Keratinocyte (primary cell): ENCODE results near the gene SRF. TPM values are rescaled to one million over a fixed set of nuclear protein-coding genes. Genes with fewer than 3 reads are reported as not detected.

Experiments
- DNase-seq: peaks from one replicate; pipeline ENCODE4 v3.0.0-alpha.2; 2011; ENCODE audit warnings: low read depth, missing footprints, low spot score
- FAIRE-seq: peaks from 2 replicates; lab custom pipeline; 2011; peaks lifted over from hg19 to GRCh38; lab: Jason Lieb, UNC
- H2AFZ ChIP-seq: 2 replicates; pipeline ENCODE4 v1.6.0; 2012; ENCODE audit warnings: low read length, control low read depth, inconsistent platforms; ENCODE audit not compliant: control insufficient read depth
- H3K27ac ChIP-seq: 2 replicates; pipeline ENCODE4 v1.5.1; 2011; ENCODE audit warnings: low read length; ENCODE audit not compliant: control insufficient read depth, insufficient read depth
- H3K27me3 ChIP-seq: 3 replicates; pipeline ENCODE4 v1.6.0; 2011; ENCODE audit warnings: low read length; ENCODE audit not compliant: control insufficient read depth, insufficient read depth; ENCODE audit errors: extremely low read depth
- H3K36me3 ChIP-seq, 2 experiments: 2 replicates in 1 of 2; 3 replicates in 1 of 2; pipeline ENCODE4 v1.5.1; 2011; ENCODE audit warnings: low read length in 2 of 2, mild to moderate bottlenecking in 1 of 2; ENCODE audit not compliant: control insufficient read depth in 2 of 2, insufficient read depth in 2 of 2; ENCODE audit errors: extremely low read depth in 1 of 2
- H3K4me1 ChIP-seq: 3 replicates; pipeline ENCODE4 v1.5.1; 2011; ENCODE audit warnings: low read length; ENCODE audit not compliant: control insufficient read depth, insufficient read depth; ENCODE audit errors: extremely low read depth
- H3K4me2 ChIP-seq: 3 replicates; pipeline ENCODE4 v1.6.0; 2011; ENCODE audit warnings: low read depth, low read length; ENCODE audit not compliant: control insufficient read depth, insufficient read depth; ENCODE audit errors: extremely low read depth
- H3K4me3 ChIP-seq, 3 experiments: fragments of 200-600 bp in 1 of 3; sonication (generic) in 1 of 3; 2 replicates in 2 of 3; 3 replicates in 1 of 3; pipeline ENCODE4 v1.5.1; 2011 to 2016; ENCODE audit warnings: low read length in 3 of 3, mild to moderate bottlenecking in 3 of 3, control low read depth in 2 of 3, inconsistent platforms in 1 of 3, low read depth in 1 of 3, mixed read lengths in 1 of 3, mixed run types in 1 of 3, moderate library complexity in 1 of 3; ENCODE audit not compliant: control insufficient read depth in 2 of 3, insufficient read depth in 2 of 3; ENCODE audit errors: extremely low read depth in 1 of 3
- H3K79me2 ChIP-seq: 2 replicates; pipeline ENCODE4 v1.6.0; 2012; ENCODE audit warnings: low read length; ENCODE audit not compliant: control insufficient read depth, insufficient read depth
- H3K9ac ChIP-seq: 3 replicates; pipeline ENCODE4 v1.6.0; 2011; ENCODE audit warnings: low read length; ENCODE audit not compliant: control insufficient read depth, insufficient read depth; ENCODE audit errors: extremely low read depth
- H3K9me1 ChIP-seq: 3 replicates; pipeline ENCODE4 v1.6.0; 2011; ENCODE audit warnings: low read length; ENCODE audit not compliant: control insufficient read depth, insufficient read depth; ENCODE audit errors: extremely low read depth
- H3K9me3 ChIP-seq: 2 replicates; pipeline ENCODE4 v1.5.1; 2012; ENCODE audit warnings: low read depth, low read length; ENCODE audit not compliant: control insufficient read depth
- H4K20me1 ChIP-seq: 3 replicates; pipeline ENCODE4 v1.6.0; 2011; ENCODE audit warnings: low read length; ENCODE audit not compliant: control insufficient read depth, insufficient read depth; ENCODE audit errors: extremely low read depth
- EZH2 ChIP-seq: IDR thresholded peaks from one replicate; pipeline ENCODE4 v1.6.1; 2012; ENCODE audit warnings: inconsistent platforms, mild to moderate bottlenecking, low read length, moderate library complexity
- dilution Hi-C: fragments of 300-500 bp; cut with MboI; formaldehyde crosslinking; loops from one replicate; pipeline ENCODE4 v1.7.0; 2020; ENCODE audit warnings: low sequenced_read_pairs; ENCODE audit not compliant: extremely low pct_ligation_motif_present
- polyA plus RNA-seq, 5 experiments: library from polyadenylated mRNA; depleted of rRNA in 3 of 5; stranded (reverse) in 3 of 5; stranded (forward) in 1 of 5; unstranded in 1 of 5; fragments of >200 nt; gene quantifications; 1 replicate in 1 of 5; 2 replicates in 3 of 5; 3 replicates in 1 of 5; pipeline versions ENCODE4 v1.2.1 to v1.2.3, GENCODE V29; 2011 to 2012; ENCODE audit warnings: missing spikeins in 2 of 5, low read depth in 1 of 5, low replicate concordance in 1 of 5
- TF ChIP-seq, protein P1 (sequence below), 3 experiments: IDR thresholded peaks in 1 of 3; conservative IDR thresholded peaks in 1 of 3; optimal IDR thresholded peaks in 1 of 3; 2 replicates in 2 of 3; 3 replicates in 1 of 3; pipeline versions ENCODE3 to v1.5.1; 2011; ENCODE audit warnings: low read length in 3 of 3, mild to moderate bottlenecking in 3 of 3, moderate library complexity in 2 of 3, control low read depth in 1 of 3, inconsistent platforms in 1 of 3; ENCODE audit not compliant: insufficient read depth in 2 of 3; ENCODE audit errors: extremely low read depth in 1 of 3

The SRF gene
- polyA plus RNA-seq, 1 donor (not counting 4 experiments of a cell fraction or from before 2014, with no cell fraction given): 28.5 TPM

- dilution Hi-C loops: no loop called here
- TF ChIP-seq, protein P1, sequence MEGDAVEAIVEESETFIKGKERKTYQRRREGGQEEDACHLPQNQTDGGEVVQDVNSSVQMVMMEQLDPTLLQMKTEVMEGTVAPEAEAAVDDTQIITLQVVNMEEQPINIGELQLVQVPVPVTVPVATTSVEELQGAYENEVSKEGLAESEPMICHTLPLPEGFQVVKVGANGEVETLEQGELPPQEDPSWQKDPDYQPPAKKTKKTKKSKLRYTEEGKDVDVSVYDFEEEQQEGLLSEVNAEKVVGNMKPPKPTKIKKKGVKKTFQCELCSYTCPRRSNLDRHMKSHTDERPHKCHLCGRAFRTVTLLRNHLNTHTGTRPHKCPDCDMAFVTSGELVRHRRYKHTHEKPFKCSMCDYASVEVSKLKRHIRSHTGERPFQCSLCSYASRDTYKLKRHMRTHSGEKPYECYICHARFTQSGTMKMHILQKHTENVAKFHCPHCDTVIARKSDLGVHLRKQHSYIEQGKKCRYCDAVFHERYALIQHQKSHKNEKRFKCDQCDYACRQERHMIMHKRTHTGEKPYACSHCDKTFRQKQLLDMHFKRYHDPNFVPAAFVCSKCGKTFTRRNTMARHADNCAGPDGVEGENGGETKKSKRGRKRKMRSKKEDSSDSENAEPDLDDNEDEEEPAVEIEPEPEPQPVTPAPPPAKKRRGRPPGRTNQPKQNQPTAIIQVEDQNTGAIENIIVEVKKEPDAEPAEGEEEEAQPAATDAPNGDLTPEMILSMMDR (optimal IDR thresholded peaks at IDR 0.05 in 1 of 3, IDR thresholded peaks at IDR 0.05 in 1 of 3, conservative IDR thresholded peaks at IDR 0.05 in 1 of 3; ENCODE audit: extremely low read depth in 1 of 3, insufficient read depth in 2 of 3, low read length in 3 of 3): no peak
- TF ChIP-seq EZH2: no peak
- no peak for FAIRE-seq
Observed at GRCh38 chr6:43207286-43207685, 36.2 kb downstream of the SRF start.

GRCh38 chr6:43211955-43212354 is 40.9 kb downstream of the SRF start:
- Histone ChIP-seq H4K20me1 (no peaks in the 10 kb centered on the region), H3K9me1 (no peaks in the 10 kb centered on the region), H3K9ac (no peak overlapping the region), H3K27me3 (no peaks in the 10 kb centered on the region), H3K9me3 (no peaks in the 10 kb centered on the region), H3K4me2 (no peak overlapping the region), H3K79me2 (no peaks in the 10 kb centered on the region), H3K36me3 (peaks cover 9 to 15% of the 10 kb centered on the region in 2 experiments), H3K4me1 (no peaks in the 10 kb centered on the region), H3K27ac (no peak overlapping the region), H3K4me3 (no peak overlapping the region), H2AFZ (no peak overlapping the region)
- FAIRE-seq (no peak), DNase-seq (no peak)
- TF ChIP-seq, protein P1 (optimal IDR thresholded peaks at IDR 0.05 in 1 of 3, IDR thresholded peaks at IDR 0.05 in 1 of 3, conservative IDR thresholded peaks at IDR 0.05 in 1 of 3; ENCODE audit: extremely low read depth in 1 of 3, insufficient read depth in 2 of 3, low read length in 3 of 3): peak in 1 of 3 experiments; percentile 11
- TF ChIP-seq EZH2: no peak
- dilution Hi-C loops: no loop called here

More at GRCh38 chr6:43207286-43207685, 36.2 kb downstream of the SRF start:
- no peaks in the 10 kb centered on the region for H3K4me1 ChIP-seq
- H2AFZ ChIP-seq: no peak overlapping the region
- H3K27ac ChIP-seq: no peak overlapping the region
- H3K9me1 ChIP-seq: no peaks in the 10 kb centered on the region
- H3K4me3 ChIP-seq: no peak overlapping the region
- no peak for DNase-seq
- no peaks in the 10 kb centered on the region for H4K20me1 ChIP-seq
- H3K4me2 ChIP-seq: no peak overlapping the region
- H3K27me3 ChIP-seq: no peaks in the 10 kb centered on the region
- H3K9me3 ChIP-seq: no peaks in the 10 kb centered on the region
- H3K9ac ChIP-seq: no peak overlapping the region
- no peaks in the 10 kb centered on the region for H3K79me2 ChIP-seq
- H3K36me3 ChIP-seq: peaks cover 17 to 21% of the 10 kb centered on the region in 2 experiments
